ENCODE measurements around the gene TENM4.

The TENM4 gene

DNA sequence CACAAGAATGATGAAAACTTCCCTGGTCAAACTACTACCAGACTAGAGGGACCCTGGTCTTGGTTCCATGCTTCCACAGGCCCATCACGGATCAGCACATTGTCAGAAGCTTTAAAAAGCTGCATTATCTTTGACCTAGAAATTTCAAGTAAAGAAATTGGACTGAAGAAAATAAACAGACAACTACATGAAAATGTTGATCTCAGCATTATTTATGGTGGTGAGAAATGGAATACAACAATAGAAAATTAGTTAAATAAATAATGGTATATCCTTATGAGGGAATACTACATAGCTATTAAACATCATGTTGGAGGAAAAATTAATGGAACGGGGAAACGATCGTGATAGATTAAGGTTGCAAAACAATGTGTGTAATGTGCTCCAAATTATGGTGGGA is 13.7 kb downstream of the TENM4 start:
- no peak overlapping the region for H3K4me3 ChIP-seq
- no peak overlapping the region for H3K27ac ChIP-seq

DNA sequence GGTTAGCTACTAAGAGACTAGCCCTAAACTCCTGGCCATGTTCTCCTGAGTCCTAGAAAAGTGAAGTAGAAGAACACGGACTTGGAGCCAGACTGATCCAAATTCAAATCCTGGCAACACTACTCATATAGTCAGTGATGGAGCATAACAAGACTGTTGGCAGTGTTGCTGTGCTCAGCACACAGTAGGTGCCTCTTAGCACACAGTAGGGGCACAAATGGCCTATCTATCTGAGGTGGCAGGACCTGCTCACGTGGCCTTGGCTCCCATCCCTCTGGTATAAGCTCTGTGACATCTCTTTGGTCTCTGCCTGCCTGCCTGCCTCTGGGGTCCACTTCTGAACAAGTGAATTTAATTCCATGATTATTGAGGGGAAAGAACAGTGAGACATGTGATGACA is 15.4 kb downstream of the TENM4 start:
- Histone ChIP-seq H3K4me3 (no peak overlapping the region), H3K27ac (no peak overlapping the region)

GRCh38 chr11:79423736-79424135 is 17.1 kb downstream of the TENM4 start:
- Histone ChIP-seq H3K4me3 (no peak overlapping the region), H3K27ac (no peak overlapping the region)

GRCh38 chr11:79422866-79423265 is 18.0 kb downstream of the TENM4 start:
- H3K27ac ChIP-seq = no peak overlapping the region

DNA sequence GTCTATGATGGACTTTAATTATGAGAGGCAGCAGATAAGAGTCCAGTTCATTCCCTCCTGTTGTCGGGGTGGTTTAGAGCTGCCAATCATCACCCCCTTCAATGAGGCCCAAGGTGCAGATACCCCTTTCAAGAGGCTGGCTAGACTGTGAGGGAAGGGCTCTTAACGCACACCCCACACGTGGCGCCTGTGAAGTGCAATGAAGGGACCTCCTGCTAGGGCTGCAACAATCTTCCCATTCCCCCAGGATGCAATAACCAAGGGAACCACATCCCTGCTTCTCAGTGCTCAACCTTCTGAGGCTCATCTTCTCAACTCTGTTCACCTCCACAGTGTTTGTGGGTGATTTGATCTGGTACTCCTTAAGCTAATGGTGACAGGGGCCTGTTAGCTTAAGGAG is 19.0 kb downstream of the TENM4 start:
- H3K27ac ChIP-seq = no peak overlapping the region
- no peak overlapping the region for H3K4me3 ChIP-seq

More at GRCh38 chr11:79422866-79423265, 18.0 kb downstream of the TENM4 start:
- H3K4me3 ChIP-seq = no peak overlapping the region

- no peak overlapping the region for H3K4me3 ChIP-seq
- peak overlapping the region in 6 of 21 experiments; percentile 0 to 58 (median 36) for H3K27ac ChIP-seq
Observed at GRCh38 chr11:79419120-79419519, 21.7 kb downstream of the TENM4 start.

DNA sequence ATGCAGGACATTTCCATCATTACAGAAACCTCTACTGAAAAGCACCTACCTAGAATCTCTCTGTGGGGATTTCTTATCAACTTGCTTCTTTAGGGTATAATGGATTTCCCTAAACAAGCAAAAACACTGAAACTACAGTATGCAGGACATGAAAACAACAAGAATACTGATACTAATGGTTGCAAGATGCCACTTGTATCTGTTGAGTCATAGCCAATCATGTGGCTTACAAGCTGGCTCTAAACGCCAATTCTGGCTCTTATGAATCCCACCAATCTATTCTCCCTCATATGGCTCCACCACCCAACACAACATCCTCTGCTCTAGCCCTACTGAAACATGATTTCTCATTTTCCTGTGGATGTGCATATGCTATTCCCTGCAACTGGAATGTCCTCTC is 22.6 kb downstream of the TENM4 start:
- Histone ChIP-seq H3K4me3 (no peak overlapping the region), H3K27ac (peak overlapping the region in 9 of 21 experiments; percentile 3 to 58 (median 36))

DNA sequence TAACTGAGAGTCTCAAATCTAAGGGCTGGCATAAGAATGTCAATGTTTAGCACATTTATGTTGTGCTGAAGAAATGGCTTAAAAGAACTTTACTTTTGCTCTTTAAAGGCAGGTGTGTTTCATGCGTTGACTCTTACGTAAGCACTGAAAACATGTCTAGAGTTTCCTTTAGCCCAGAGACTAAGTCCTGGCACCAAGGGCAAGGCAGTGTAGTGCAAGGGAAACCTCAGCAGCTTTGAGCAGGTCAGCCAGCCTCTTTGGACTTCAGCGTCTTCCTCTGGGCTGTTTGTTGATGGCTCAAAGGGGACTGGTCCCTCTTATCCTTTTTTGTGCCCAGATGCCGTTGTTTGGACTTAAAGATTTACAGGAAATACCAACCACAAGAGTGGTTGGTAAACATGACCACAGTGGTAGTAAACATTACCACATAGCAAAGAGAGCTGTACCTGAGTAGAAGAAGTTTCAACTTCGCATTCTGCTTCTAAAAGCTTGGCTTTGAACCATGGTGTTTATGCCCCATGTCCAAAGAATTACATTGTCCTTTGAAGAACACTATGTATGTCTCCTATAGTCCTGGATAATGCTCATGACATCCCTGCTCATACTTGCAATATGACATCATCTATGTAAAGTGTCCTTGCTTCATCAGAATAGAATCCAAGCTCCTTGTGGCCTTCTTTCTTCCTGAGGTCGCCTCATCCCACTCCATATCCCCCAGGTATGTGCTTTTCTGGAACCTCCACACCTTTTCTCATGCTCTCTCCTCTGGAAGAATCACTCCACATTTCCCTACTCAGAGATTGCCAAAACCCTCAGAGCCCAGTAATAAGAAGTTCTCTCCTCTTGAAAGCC is 23.5 kb downstream of the TENM4 start:
- Histone ChIP-seq H3K4me3 (no peak overlapping the region), H3K27ac (no peak overlapping the region)

DNA sequence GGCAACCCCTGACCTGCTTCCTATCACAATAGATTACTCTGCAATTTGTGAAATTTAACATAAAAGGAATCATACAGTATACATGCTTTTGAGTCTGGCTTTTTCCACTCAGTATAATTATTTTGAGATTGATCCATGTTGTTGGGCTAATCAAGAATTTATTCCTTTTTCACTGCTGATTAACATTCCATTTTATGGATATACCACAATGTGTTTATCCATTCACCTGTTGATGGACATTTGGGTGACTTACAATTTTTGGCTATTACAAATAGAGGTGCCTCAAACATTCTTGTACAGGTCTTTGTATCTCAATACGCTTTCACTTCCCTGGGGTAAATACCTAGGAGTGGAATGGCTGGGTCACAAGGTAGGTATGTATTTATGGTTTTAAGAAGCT is 24.9 kb downstream of the TENM4 start:
- no peak overlapping the region for H3K4me3 ChIP-seq
- H3K27ac ChIP-seq = no peak overlapping the region

DNA sequence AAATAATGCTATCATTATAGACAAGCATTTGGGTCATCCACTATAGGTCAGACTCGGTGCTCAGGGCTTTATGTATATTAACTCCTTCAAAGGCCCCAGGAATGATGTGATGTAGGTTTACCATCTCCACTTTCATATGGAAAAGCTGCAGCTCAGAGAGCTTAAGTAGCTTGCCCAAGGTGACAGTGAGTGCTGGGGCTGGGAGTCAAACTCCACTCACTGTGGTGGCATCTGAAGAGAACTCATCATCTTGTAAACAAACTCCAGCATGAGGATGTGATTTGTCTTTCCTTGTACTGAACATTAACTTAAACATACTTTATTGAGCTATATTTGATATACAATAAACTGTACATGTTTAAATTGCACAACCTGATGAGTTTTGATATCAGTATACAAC is 25.4 kb downstream of the TENM4 start:
- no peak overlapping the region for H3K4me3 ChIP-seq
- peak overlapping the region in 3 of 21 experiments; percentile 1 to 32 (median 4) for H3K27ac ChIP-seq

- peak overlapping the region in 8 of 21 experiments; percentile 13 to 57 (median 42) for H3K27ac ChIP-seq
- H3K4me3 ChIP-seq = no peak overlapping the region
Observed at GRCh38 chr11:79414644-79415317, 26.0 kb downstream of the TENM4 start.

DNA sequence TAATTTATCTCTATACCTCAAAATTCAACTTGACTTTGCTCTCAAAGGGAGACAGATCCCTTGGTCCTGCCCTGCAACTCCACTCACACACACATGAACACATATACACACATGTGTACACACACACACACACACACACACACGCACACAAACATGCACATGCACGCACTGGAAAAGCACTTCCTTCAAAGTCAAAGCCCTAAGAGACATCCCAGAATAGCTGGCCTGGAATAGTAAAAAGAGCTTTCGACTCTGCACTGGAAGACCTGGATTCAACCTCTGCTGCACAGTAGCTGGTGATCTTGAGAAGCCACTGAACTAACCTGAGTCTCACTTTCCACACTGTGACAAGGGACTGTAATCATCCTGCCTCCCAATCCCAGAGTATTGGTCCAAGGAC is 26.8 kb downstream of the TENM4 start:
- Histone ChIP-seq H3K4me3 (no peak overlapping the region), H3K27ac (peak overlapping the region in 6 of 21 experiments; percentile 13 to 57 (median 45))

DNA sequence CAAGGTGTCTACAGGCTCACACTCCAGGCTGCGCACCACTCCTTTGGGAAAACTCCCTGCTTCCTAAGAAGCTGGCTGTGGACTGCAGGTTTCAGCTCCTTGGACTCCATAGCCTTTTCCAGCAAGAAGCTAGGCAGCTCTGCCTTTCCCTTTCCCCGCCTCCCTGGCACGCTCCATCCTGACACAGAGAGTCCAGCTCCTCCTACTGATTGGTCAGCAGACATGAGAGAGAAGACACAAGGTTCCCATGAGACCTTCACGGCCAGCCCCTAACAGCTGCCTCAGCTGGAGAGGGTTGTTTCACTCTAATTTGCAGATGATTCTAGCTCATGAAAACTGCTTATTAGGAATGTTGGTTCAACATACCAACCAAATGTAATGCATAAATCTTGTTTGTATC is 27.6 kb downstream of the TENM4 start:
- peak overlapping the region in 2 of 21 experiments; percentile 20 to 43 for H3K27ac ChIP-seq
- no peak overlapping the region for H3K4me3 ChIP-seq

DNA sequence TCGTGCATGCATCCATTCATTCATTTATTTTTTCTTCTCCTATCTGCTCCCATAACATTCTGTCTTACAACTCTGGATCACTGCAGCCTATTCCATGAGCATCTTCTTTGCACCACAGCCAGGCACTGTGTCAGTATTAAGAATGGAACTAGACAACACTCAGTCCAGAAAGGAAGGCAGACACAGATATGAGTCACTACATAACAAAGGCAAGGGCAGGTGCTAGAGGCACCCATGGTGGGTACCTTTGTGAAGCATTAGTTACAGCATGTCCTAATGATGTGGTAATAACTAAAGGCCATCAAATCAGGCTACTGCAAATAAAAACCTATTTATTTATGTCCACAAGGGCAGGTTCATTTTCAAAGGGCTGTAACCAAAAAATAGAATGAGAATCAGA is 28.1 kb downstream of the TENM4 start:
- peak overlapping the region in 1 of 21 experiments; percentile 20 for H3K27ac ChIP-seq
- H3K4me3 ChIP-seq = no peak overlapping the region

- H3K4me3 ChIP-seq = no peak overlapping the region
Observed at GRCh38 chr11:79409330-79409729, 31.5 kb downstream of the TENM4 start.

DNA sequence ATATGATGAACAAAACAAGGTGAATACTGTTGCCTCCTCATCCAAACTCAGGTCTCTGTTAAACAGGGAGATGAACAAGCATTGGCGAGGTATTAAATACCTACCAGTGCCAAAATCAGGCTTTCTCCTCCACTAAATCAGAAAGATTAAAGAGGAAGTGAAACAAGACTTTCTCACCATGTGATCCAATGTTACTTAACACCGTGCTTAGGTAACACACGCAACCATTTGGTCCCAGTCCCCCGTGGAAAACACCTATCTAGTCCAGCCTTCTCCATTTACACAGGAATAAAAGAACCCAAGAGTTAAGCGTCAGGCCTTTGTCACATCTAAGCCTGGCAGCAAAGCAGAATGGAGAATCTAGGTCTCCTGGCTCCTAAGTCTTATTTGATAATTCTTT is 34.5 kb downstream of the TENM4 start:
- no peak overlapping the region for H3K4me3 ChIP-seq
- H3K27ac ChIP-seq = no peak overlapping the region

More at GRCh38 chr11:79409330-79409729, 31.5 kb downstream of the TENM4 start:
- H3K27ac ChIP-seq = no peak overlapping the region

GRCh38 chr11:79404806-79405205 is 36.0 kb downstream of the TENM4 start:
- Histone ChIP-seq H3K4me3 (no peak overlapping the region), H3K27ac (no peak overlapping the region)

GRCh38 chr11:79404325-79404724 is 36.5 kb downstream of the TENM4 start:
- H3K4me3 ChIP-seq = no peak overlapping the region
- H3K27ac ChIP-seq = no peak overlapping the region

GRCh38 chr11:79403839-79404238 is 37.0 kb downstream of the TENM4 start:
- Histone ChIP-seq H3K27ac (no peak overlapping the region), H3K4me3 (no peak overlapping the region)

DNA sequence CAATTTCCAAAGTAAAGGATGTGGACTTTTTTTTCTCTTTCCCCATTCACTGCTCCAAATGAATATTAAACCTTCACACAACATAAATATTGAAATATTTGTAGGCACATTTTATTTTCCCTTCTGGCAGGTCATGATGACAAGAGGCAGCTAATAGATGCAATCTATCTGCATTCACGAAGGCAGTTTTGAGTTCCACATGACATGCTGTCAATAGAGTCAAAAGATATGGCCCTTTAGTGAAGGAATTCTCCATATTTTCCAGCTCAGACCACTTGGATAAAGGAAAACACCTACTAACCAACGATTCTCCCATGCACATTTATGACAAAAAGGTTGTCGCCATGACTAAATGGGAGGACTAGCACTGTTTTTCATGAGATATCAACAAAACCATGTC is 37.9 kb downstream of the TENM4 start:
- Histone ChIP-seq H3K27ac (no peak overlapping the region), H3K4me3 (no peak overlapping the region)

GRCh38 chr11:79400717-79401330 is 40.0 kb downstream of the TENM4 start:
- no peak overlapping the region for H3K4me3 ChIP-seq
- H3K27ac ChIP-seq = no peak overlapping the region

Measured in skin epidermis (tissue), 12 donors.